ENCODE data around the gene FNDC3B. TPM values are rescaled to one million over a fixed set of nuclear protein-coding genes. Genes with fewer than 3 reads are reported as not detected.
A peak's percentile ranks its signal among the peaks of the same experiment; 100 is the strongest.

FNDC3B gene
- total and polyA plus RNA-seq, 10 donors: 3.1 to 149 (median 103) TPM

DNA sequence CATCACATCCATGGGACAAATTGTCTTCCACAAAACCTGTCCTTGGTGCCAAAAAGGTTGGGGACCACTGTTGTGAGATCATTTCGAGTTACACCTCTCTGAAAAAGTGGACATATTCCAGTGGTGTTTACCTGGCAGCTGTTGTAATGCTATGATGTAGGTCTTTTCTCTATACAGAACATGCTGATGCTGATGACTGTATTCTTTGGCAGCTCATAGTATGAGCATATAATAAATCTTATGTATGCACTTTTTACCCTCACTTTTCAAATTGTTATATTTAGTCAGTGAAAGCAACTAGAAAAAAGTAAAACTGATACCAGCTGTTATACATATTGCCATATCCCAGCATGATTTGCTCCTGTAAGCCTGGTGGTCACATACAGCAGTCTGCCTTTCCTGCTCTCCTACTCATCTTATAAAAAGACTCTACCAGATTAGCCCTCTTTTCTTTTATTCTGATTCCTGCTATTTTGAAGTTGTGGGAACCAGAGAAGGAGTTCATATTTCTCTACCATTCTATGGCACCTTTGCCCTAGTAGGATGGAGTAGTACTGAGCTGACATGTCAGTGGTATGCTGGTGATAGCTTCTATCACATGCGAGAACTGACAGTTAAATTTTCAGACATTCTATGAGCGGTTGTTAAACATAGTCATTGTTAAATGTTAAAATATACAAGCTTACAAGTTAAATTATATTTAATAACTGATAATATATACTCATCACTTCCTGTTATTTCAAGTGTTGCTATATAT, 128.7 kb downstream of the FNDC3B start:
- Histone ChIP-seq H3K9me3 (no peaks in the 10 kb centered on the region), H3K27ac (no peak overlapping the region), H3K36me3 (no peaks in the 10 kb centered on the region), H3K4me1 (peaks cover 6 to 63% (median 20%) of the 10 kb centered on the region in 6 donors), H3K27me3 (replicated peaks in 1 of 7) (no peaks in the 10 kb centered on the region), H3K4me3 (no peak overlapping the region)
- 90 to 92% (median 91%) methylated on average over 3 of the region's 3 CpGs for WGBS, 5 donors
- intact Hi-C loops (cut with DNase I; ENCODE audit: low total_unique reads): no loop called here
- TF ChIP-seq, protein P1, sequence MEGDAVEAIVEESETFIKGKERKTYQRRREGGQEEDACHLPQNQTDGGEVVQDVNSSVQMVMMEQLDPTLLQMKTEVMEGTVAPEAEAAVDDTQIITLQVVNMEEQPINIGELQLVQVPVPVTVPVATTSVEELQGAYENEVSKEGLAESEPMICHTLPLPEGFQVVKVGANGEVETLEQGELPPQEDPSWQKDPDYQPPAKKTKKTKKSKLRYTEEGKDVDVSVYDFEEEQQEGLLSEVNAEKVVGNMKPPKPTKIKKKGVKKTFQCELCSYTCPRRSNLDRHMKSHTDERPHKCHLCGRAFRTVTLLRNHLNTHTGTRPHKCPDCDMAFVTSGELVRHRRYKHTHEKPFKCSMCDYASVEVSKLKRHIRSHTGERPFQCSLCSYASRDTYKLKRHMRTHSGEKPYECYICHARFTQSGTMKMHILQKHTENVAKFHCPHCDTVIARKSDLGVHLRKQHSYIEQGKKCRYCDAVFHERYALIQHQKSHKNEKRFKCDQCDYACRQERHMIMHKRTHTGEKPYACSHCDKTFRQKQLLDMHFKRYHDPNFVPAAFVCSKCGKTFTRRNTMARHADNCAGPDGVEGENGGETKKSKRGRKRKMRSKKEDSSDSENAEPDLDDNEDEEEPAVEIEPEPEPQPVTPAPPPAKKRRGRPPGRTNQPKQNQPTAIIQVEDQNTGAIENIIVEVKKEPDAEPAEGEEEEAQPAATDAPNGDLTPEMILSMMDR (IDR thresholded peaks at IDR 0.05 in 8 of 11, conservative IDR thresholded peaks at IDR 0.05 in 3 of 11): no peak
- DNase-seq: no peak

DNA sequence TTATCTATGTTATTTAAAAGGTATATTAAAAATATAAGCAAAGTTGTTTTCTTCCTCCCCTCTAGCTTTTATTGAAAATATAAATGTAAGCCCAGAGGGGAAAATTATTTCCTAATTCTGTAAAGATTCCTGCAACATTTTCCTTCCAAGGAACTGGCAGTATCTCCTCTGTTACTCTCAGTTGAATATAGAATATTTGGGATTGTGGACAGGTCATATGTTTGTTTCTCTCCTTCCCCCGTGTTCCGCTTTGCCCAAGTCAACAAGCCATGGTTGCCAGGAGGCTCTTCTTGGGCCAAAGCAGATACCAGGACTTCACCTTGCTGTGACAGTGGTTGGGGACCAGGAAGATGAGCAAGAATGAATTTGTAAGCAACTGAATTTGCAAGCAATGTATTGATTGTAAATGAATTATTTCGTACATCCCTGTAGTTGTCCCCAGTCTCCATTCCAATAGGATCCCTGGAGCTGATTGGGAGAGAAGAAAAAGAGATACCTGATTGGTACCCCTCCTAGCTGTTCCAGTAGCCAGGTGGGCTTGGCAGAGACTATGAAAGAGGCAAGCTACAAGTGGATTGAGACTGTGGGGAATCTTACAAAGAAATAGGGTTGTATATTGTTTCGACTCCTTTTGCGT, 130.8 kb downstream of the FNDC3B start:
- H3K4me1 ChIP-seq: peaks cover 7 to 80% (median 27%) of the 10 kb centered on the region in 6 donors
- 88 to 97% (median 95%) methylated on average over 5 of the region's 5 CpGs for WGBS, 5 donors
- H3K27me3 ChIP-seq (replicated peaks in 1 of 7): no peaks in the 10 kb centered on the region
- no peaks in the 10 kb centered on the region for H3K9me3 ChIP-seq
- DNase-seq: no peak
- H3K36me3 ChIP-seq: no peaks in the 10 kb centered on the region
- intact Hi-C loops (cut with DNase I; ENCODE audit: low total_unique reads): no loop called here
- no peak overlapping the region for H3K4me3 ChIP-seq
- peak overlapping the region in 1 of 8 donors; percentile 68 for H3K27ac ChIP-seq
- TF ChIP-seq POLR2AphosphoS5 (IDR thresholded peaks at IDR 0.05): no peak

DNA sequence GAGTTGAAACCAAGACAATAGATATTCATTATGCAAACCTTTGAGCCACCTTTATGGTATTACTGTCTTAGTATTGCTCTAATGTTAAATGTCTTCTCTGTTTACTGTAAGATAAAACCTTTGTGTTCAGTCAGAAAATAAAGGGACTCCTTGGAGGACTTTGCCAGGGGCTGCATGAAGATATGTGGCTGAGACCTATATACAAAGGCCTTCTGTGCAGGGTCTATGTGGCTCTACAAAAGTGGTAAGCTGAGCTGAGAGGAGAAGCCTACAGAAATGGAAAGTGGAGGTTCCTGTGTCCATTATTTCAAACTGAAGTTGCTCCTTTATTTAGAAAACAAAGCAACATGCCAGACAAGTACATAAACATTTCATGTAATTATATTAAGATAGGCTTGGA, 131.5 kb downstream of the FNDC3B start:
- Histone ChIP-seq H3K36me3 (no peaks in the 10 kb centered on the region), H3K27me3 (replicated peaks in 1 of 7) (no peaks in the 10 kb centered on the region), H3K4me3 (no peak overlapping the region), H3K9me3 (no peaks in the 10 kb centered on the region), H3K27ac (no peak overlapping the region), H3K4me1 (peaks cover 11 to 87% (median 33%) of the 10 kb centered on the region in 6 donors)
- TF ChIP-seq, protein P1 (IDR thresholded peaks at IDR 0.05 in 8 of 11, conservative IDR thresholded peaks at IDR 0.05 in 3 of 11): no peak
- TF ChIP-seq POLR2A (IDR thresholded peaks at IDR 0.05) (no peak), POLR2AphosphoS5 (IDR thresholded peaks at IDR 0.05) (no peak)
- intact Hi-C loops (cut with DNase I; ENCODE audit: low total_unique reads): no loop called here
- DNase-seq: no peak

- Histone ChIP-seq H3K27me3 (replicated peaks in 1 of 7) (no peaks in the 10 kb centered on the region), H3K27ac (no peak overlapping the region), H3K4me3 (no peak overlapping the region), H3K4me1 (peaks cover 13 to 94% (median 39%) of the 10 kb centered on the region in 6 donors), H3K36me3 (no peaks in the 10 kb centered on the region), H3K9me3 (no peaks in the 10 kb centered on the region)
- 83 to 94% (median 88%) methylated on average over 2 of the region's 2 CpGs for WGBS, 5 donors
- intact Hi-C loops (cut with DNase I; ENCODE audit: low total_unique reads): no loop called here
- DNase-seq: no peak
- TF ChIP-seq POLR2A (IDR thresholded peaks at IDR 0.05) (no peak), POLR2AphosphoS5 (IDR thresholded peaks at IDR 0.05) (no peak)
- TF ChIP-seq, protein P1 (IDR thresholded peaks at IDR 0.05 in 8 of 11, conservative IDR thresholded peaks at IDR 0.05 in 3 of 11): no peak
Observed at GRCh38 chr3:172171396-172172075, 132.2 kb downstream of the FNDC3B start.
